Psoas muscle (tissue), 8 donors: Measurements from ENCODE around the gene TXNDC16. TPM values are rescaled to one million over a fixed set of nuclear protein-coding genes. Genes with fewer than 3 reads are reported as not detected.

Experiments
- ATAC-seq, 4 donors: fragments of 200-7000 bp; cut with Tn5 transposase; one replicate each; pipeline ENCODE4 v1.9.1; 2020; ENCODE audit warnings: moderate library complexity in 3 of 4, mild to moderate bottlenecking in 2 of 4
- DNase-seq, 2 donors: peaks; one replicate each; pipeline ENCODE4 v3.0.0-alpha.2; 2020
- H3K27ac ChIP-seq: fragments of 200-600 bp; one replicate; pipeline ENCODE4 v1.8.0; 2022
- H3K27me3 ChIP-seq, 3 donors: fragments of 200-600 bp in 1 of 3; one replicate each; pipeline versions ENCODE4 v1.6.1 to v1.8.0; 2013 to 2022; ENCODE audit warnings: low read length in 2 of 3, mild to moderate bottlenecking in 2 of 3, moderate library complexity in 1 of 3; ENCODE audit not compliant: insufficient read depth in 3 of 3
- H3K36me3 ChIP-seq, 2 donors: fragments of 200-600 bp in 1 of 2; one replicate each; pipeline versions ENCODE4 v1.6.1 to v1.8.0; 2013 to 2022; ENCODE audit warnings: low read depth in 1 of 2, mild to moderate bottlenecking in 1 of 2, moderate library complexity in 1 of 2; ENCODE audit not compliant: insufficient read depth in 1 of 2
- H3K4me1 ChIP-seq: fragments of 200-600 bp; one replicate; pipeline ENCODE4 v1.8.0; 2022
- H3K4me3 ChIP-seq: fragments of 200-600 bp; one replicate; pipeline ENCODE4 v1.8.0; 2022; ENCODE audit warnings: mild to moderate bottlenecking
- H3K9me3 ChIP-seq: fragments of 200-600 bp; one replicate; pipeline ENCODE4 v1.8.0; 2022
- WGBS, 3 donors: extraction: QIAGEN DNeasy Blood & Tissue Kit; methylation state at CpG; one replicate each; pipeline versions ENCODE4 v1.1.6 to v1.1.7; 2013; 5-methylcytosine and 5-hydroxymethylcytosine counted together
- intact Hi-C, 2 donors: fragments of 100-400 bp; cut with DNase I; formaldehyde crosslinking; loops; one replicate each; pipeline versions ENCODE4 v1.11.0 to v1.14.2; 2022
- polyA plus RNA-seq, 3 donors: library from polyadenylated mRNA; stranded (reverse); fragments of 200-250 nt; gene quantifications; one replicate each; pipeline ENCODE4 v1.2.3, GENCODE V29; 2013
- total RNA-seq, 4 donors: library from RNA; stranded (reverse); fragmentation: NEBNext Ultra II Directional in 2 of 4; extraction: Animal tissue kit (Norgen Biotek cat#: 25700) in 2 of 4; gene quantifications; one replicate each; pipeline versions ENCODE4 v1.2.1 to v1.2.4, GENCODE V29; 2021 to 2023
- TF ChIP-seq, protein P1 (sequence below): fragments of 200-600 bp; IDR thresholded peaks from one replicate; pipeline ENCODE4 v1.8.0; 2022; ENCODE audit warnings: antibody characterized with exemption
- donor health status: healthy with polysubstance abuse.
- donor health status: DM: no; HTN: no; CAD: no; lungs with moderate emphysema.
- donor health status: Bipolar disorder and iron deficiency.
- donor health status: healthy.
- donor health status: DM: yes; HTN: yes; CAD: no.
- donor health status: DM: no; HTN: no; CAD: no.
- donor health status: DM: no; HTN: no; CAD: no.
- donor health status: DM: yes; HTN: yes; CAD: no.

TXNDC16 gene
- total and polyA plus RNA-seq, 7 donors, result 0.42 to 4.2 (median 1.8) TPM

DNA sequence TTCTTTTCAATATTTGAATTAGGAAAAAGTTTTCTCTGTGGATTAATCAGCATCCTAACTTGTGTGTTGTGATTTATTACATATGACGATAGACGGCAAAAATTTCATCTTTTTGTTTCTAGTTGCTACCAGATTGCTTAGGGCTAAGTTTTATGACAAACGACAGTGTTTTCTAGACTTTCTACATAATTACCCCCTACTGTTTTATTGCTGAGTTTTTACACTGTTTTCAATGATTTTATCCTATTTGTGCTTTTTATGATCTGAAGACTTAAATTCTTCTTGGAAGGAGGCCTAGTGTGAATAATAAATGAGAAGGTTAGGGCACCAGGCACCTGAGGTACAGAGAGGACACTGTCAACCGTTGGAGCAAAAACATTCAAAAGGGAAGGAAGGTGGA is 88.1 kb downstream of the TXNDC16 start:
- Histone ChIP-seq H3K4me3 (no peak overlapping the region), H3K9me3 (no peaks in the 10 kb centered on the region), H3K4me1 (no peaks in the 10 kb centered on the region), H3K27me3 (no peaks in the 10 kb centered on the region), H3K36me3 (no peaks in the 10 kb centered on the region), H3K27ac (no peak overlapping the region)
- TF ChIP-seq, protein P1, sequence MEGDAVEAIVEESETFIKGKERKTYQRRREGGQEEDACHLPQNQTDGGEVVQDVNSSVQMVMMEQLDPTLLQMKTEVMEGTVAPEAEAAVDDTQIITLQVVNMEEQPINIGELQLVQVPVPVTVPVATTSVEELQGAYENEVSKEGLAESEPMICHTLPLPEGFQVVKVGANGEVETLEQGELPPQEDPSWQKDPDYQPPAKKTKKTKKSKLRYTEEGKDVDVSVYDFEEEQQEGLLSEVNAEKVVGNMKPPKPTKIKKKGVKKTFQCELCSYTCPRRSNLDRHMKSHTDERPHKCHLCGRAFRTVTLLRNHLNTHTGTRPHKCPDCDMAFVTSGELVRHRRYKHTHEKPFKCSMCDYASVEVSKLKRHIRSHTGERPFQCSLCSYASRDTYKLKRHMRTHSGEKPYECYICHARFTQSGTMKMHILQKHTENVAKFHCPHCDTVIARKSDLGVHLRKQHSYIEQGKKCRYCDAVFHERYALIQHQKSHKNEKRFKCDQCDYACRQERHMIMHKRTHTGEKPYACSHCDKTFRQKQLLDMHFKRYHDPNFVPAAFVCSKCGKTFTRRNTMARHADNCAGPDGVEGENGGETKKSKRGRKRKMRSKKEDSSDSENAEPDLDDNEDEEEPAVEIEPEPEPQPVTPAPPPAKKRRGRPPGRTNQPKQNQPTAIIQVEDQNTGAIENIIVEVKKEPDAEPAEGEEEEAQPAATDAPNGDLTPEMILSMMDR, result no peak
- DNase-seq, result no peak
- ATAC-seq, result no peak
- 85 to 89% (median 88%) methylated on average over 4 of the region's 4 CpGs for WGBS, 3 donors
- intact Hi-C loops, result no loop called here

DNA sequence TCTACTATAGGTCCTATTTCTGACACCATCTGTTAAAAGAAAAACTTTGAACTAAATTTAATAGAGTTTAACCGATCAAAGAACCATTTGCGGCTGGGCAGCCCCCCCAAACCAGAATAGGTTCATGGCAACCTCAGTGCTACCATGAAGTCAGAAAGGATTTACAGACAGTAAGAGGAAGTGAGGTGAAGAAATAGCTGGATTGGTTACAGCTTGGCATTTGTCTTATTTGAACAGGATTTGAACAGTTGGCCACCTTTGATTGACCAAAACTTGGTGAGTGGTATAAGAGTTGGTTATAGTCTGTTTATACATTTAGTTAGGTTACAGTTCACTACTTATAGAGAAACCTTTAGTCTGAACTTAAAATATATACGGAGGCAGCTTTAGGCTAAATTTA is 88.9 kb downstream of the TXNDC16 start:
- DNase-seq (no peak), ATAC-seq (no peak)
- Histone ChIP-seq H3K9me3 (no peaks in the 10 kb centered on the region), H3K27ac (no peak overlapping the region), H3K27me3 (no peaks in the 10 kb centered on the region), H3K36me3 (no peaks in the 10 kb centered on the region), H3K4me1 (no peaks in the 10 kb centered on the region), H3K4me3 (no peak overlapping the region)
- TF ChIP-seq, protein P1, result no peak
- WGBS, 3 donors, result 82 to 98% (median 95%) methylated on average over 3 of the region's 3 CpGs
- intact Hi-C loops, result no loop called here

DNA sequence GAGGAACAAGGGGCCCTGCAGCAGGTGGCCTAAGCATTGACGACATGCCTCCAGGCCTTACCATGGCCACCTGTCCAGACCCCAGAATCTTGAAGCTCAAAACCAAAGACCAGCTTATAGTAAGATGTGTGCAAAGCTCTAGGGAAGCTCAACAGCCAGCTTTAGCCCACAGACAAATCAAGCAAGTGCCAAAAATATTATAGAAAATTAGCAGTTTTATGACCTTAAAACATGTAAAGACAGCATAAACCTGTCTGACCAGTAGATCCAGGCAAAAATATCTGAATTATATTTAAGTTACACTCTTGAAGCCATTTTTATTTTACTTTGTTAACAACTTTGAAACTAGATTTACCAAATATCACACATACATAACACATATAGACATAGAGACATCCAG is 90.6 kb downstream of the TXNDC16 start:
- ATAC-seq (no peak), DNase-seq (no peak)
- Histone ChIP-seq H3K4me3 (no peak overlapping the region), H3K27me3 (no peaks in the 10 kb centered on the region), H3K4me1 (no peaks in the 10 kb centered on the region), H3K27ac (no peak overlapping the region), H3K36me3 (no peaks in the 10 kb centered on the region), H3K9me3 (no peaks in the 10 kb centered on the region)
- intact Hi-C loops, result no loop called here
- TF ChIP-seq, protein P1, result no peak
- 94 to 100% (median 100%) methylated on average over 1 of the region's 1 CpG for WGBS, 3 donors

DNA sequence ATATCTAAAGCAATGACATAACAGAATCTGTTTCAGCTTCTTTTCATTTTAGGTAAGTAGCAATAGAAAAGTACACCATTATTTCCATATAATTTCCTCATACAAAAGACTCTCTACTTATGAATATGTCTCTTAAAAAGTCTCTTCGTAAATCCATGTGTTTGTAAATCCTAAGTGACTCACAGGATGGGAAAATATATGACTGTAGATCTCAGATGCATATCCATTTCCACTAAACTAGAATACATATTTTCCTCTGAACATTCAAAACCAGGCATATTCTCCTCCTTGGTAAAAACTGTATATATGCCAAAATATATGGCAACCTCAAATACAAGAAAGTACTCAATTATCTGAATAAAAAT is 93.6 kb downstream of the TXNDC16 start:
- H3K9me3 ChIP-seq, result no peaks in the 10 kb centered on the region
- DNase-seq (no peak), ATAC-seq (no peak)
- TF ChIP-seq, protein P1, result no peak
- H3K4me1 ChIP-seq, result no peaks in the 10 kb centered on the region
- intact Hi-C loops, result no loop called here
- no peak overlapping the region for H3K27ac ChIP-seq
- H3K4me3 ChIP-seq, result no peak overlapping the region
- H3K27me3 ChIP-seq, result no peaks in the 10 kb centered on the region
- 38 to 97% (median 95%) methylated on average over 1 of the region's 1 CpG for WGBS, 3 donors
- H3K36me3 ChIP-seq, result peaks cover 0 to 15% of the 10 kb centered on the region in 2 donors

DNA sequence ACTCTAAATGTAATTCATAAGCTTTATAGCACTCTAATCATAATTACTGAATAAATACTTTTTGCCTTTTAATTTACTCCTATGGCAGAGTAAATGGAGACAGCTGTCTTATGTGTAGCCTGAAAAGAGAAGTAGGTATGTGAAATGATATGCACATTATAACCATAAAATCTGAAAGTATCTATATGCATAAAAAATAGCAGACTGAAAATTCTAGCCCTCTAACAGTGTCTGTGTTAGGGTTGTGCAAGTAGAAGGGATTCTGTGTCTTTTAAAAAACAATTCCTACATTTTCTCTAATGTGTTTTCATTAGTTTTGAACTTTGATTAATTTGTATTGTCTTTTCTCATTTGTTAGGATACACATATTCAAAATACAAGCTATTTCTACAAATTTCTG is 94.9 kb downstream of the TXNDC16 start:
- peaks cover 0 to 18% of the 10 kb centered on the region in 2 donors for H3K36me3 ChIP-seq
- intact Hi-C loops, result no loop called here
- DNase-seq, result no peak
- TF ChIP-seq, protein P1, result no peak
- ATAC-seq, result no peak
- H3K27ac ChIP-seq, result no peak overlapping the region
- no peaks in the 10 kb centered on the region for H3K4me1 ChIP-seq
- H3K9me3 ChIP-seq, result no peaks in the 10 kb centered on the region
- no peaks in the 10 kb centered on the region for H3K27me3 ChIP-seq
- H3K4me3 ChIP-seq, result no peak overlapping the region
